K562 (cell line): Measurements from ENCODE around the gene SCPEP1. TPM values are rescaled to one million over a fixed set of nuclear protein-coding genes. Genes with fewer than 3 reads are reported as not detected.

Source experiments
- ATAC-seq: fragments of 200-7000 bp; cut with Tn5 transposase; 3 replicates; pipeline ENCODE4 v1.9.1; 2020; ENCODE audit warnings: moderate library complexity
- BruUV-seq: library from RNA; stranded (reverse); fragments of 400-500 nt; replicated peaks from 2 replicates; lab custom pipeline; 2021; lab: Mats Ljungman, UMichigan
- CTCF ChIA-PET: fragments of 300-600 bp; formaldehyde crosslinking; extraction: SDS; loops from one replicate; lab custom pipeline; 2021; ENCODE audit warnings: low intra/inter-chr PET ratio; lab: Yijun Ruan, JAX
- POLR2A ChIA-PET: fragments of 300-600, 350-650 bp; sonication (Branson Sonifier 250); formaldehyde crosslinking; extraction: SDS; loops from one replicate; lab custom pipeline; 2021; ENCODE audit warnings: antibody characterized with exemption, inconsistent platforms; lab: Yijun Ruan, JAX
- DNase-seq, 4 experiments: peaks; one replicate each; pipeline versions ENCODE4 v3.0.0 to v3.0.0-alpha.2; 2011 to 2018; ENCODE audit warnings: low spot score in 3 of 4, mixed read lengths in 3 of 4; ENCODE audit errors: extremely low read depth in 1 of 4
- FAIRE-seq: peaks from 2 replicates; lab custom pipeline; 2011; peaks lifted over from hg19 to GRCh38; lab: Jason Lieb, UNC
- H2AFZ ChIP-seq: 2 replicates; pipeline ENCODE4 v1.6.0; 2011; ENCODE audit warnings: low read depth, low read length, control low read depth, inconsistent platforms
- H3K27ac ChIP-seq: fragments of 200-600 bp; 3 replicates; pipeline ENCODE4 v1.8.0; 2011; ENCODE audit warnings: low read depth, mild to moderate bottlenecking, control low read depth, inconsistent platforms, low read length, moderate library complexity, mixed read lengths; ENCODE audit errors: extremely low read depth
- H3K27me3 ChIP-seq, 2 experiments: fragments of 300-600 bp in 1 of 2; 2 replicates in 1 of 2; 3 replicates in 1 of 2; pipeline versions ENCODE4 v1.6.0 to v1.8.0; 2011; ENCODE audit warnings: inconsistent platforms in 2 of 2, low read length in 2 of 2, mild to moderate bottlenecking in 1 of 2, mixed read lengths in 1 of 2, moderate library complexity in 1 of 2; ENCODE audit not compliant: control insufficient read depth in 2 of 2, insufficient read depth in 2 of 2
- H3K36me3 ChIP-seq: fragments of 300-600 bp; 3 replicates; pipeline ENCODE4 v1.8.0; 2011; ENCODE audit warnings: mild to moderate bottlenecking, low read length, inconsistent platforms; ENCODE audit not compliant: control insufficient read depth, insufficient read depth
- H3K4me1 ChIP-seq, 2 experiments: fragments of 200-600 bp in 1 of 2; replicated peaks in 1 of 2; 2 replicates in 1 of 2; 3 replicates in 1 of 2; pipeline versions ENCODE4 v1.5.1 to v1.8.0; 2011; ENCODE audit warnings: inconsistent platforms in 2 of 2, low read length in 2 of 2, mild to moderate bottlenecking in 1 of 2, mixed read lengths in 1 of 2, moderate library complexity in 1 of 2; ENCODE audit not compliant: control insufficient read depth in 2 of 2, insufficient read depth in 2 of 2
- H3K4me2 ChIP-seq: 2 replicates; pipeline ENCODE4 v1.6.1; 2011; ENCODE audit warnings: low read length, control low read depth, inconsistent platforms, mixed read lengths; ENCODE audit not compliant: insufficient read depth
- H3K4me3 ChIP-seq: fragments of 200-600 bp; sonication (generic), shearing (Covaris generic); 2 replicates; pipeline ENCODE4 v1.5.1; 2016; ENCODE audit warnings: control low read depth, inconsistent platforms
- H3K79me2 ChIP-seq: fragments of 200-600 bp; 3 replicates; pipeline ENCODE4 v1.8.0; 2011; ENCODE audit warnings: low read length, inconsistent platforms; ENCODE audit not compliant: control insufficient read depth, insufficient read depth
- H3K9ac ChIP-seq, 2 experiments: 2 replicates each; pipeline versions ENCODE4 v1.6.0 to v1.6.1; 2011; ENCODE audit warnings: low read depth in 2 of 2, low read length in 2 of 2, control low read depth in 1 of 2, inconsistent platforms in 1 of 2, mild to moderate bottlenecking in 1 of 2, mixed read lengths in 1 of 2; ENCODE audit not compliant: insufficient read depth in 1 of 2
- H3K9me1 ChIP-seq: one replicate; pipeline ENCODE4 v1.6.0; 2011; ENCODE audit warnings: inconsistent platforms, mild to moderate bottlenecking, low read length, moderate library complexity; ENCODE audit not compliant: control insufficient read depth, insufficient read depth
- H3K9me3 ChIP-seq: replicated peaks from 2 replicates; pipeline ENCODE4 v1.5.1; 2011; ENCODE audit warnings: low read depth, low read length, inconsistent platforms; ENCODE audit not compliant: control insufficient read depth, insufficient read depth
- H4K20me1 ChIP-seq: replicated peaks from 2 replicates; pipeline ENCODE4 v1.6.1; 2011; ENCODE audit warnings: low read length, inconsistent platforms, mixed read lengths; ENCODE audit not compliant: control insufficient read depth, insufficient read depth
- CBX3 ChIP-seq, 2 experiments: IDR thresholded peaks; 1 replicate in 1 of 2; 2 replicates in 1 of 2; pipeline ENCODE4 v1.6.1; 2012; ENCODE audit warnings: inconsistent platforms in 2 of 2, low read length in 2 of 2, borderline replicate concordance in 1 of 2, control low read depth in 1 of 2
- CHD1 ChIP-seq: fragments of 200-600 bp; sonication (generic); IDR thresholded peaks from one replicate; pipeline ENCODE4 v1.6.1; 2012; ENCODE audit warnings: mild to moderate bottlenecking, moderate library complexity, low read length, inconsistent platforms
- CREB3L1 ChIP-seq: fragments of 450-650 bp; IDR thresholded peaks from 2 replicates; pipeline ENCODE4 v1.6.1; 2014; ENCODE audit warnings: low read depth, mild to moderate bottlenecking, moderate library complexity, borderline replicate concordance
- NEUROD1 ChIP-seq: fragments of 150-350 bp; IDR thresholded peaks from 2 replicates; pipeline ENCODE4 v1.6.1; 2014; ENCODE audit warnings: borderline replicate concordance, low read length, low read depth; ENCODE audit not compliant: partially characterized antibody
- POLR2B ChIP-seq: fragments of 450-650 bp; IDR thresholded peaks from 2 replicates; pipeline ENCODE4 v1.6.1; 2018; ENCODE audit warnings: low read depth; ENCODE audit not compliant: partially characterized antibody
- SRSF1 ChIP-seq: fragments of 200-400 bp; formaldehyde crosslinking; IDR thresholded peaks from 2 replicates; pipeline ENCODE4 v1.6.1; 2017; ENCODE audit warnings: mild to moderate bottlenecking, low read depth, low read length, moderate library complexity
- SRSF7 ChIP-seq: fragments of 200-400 bp; formaldehyde crosslinking; optimal IDR thresholded peaks from 2 replicates; pipeline ENCODE3; 2017; ENCODE audit warnings: mild to moderate bottlenecking, low read depth, low read length
- TARDBP ChIP-seq: fragments of 450-650 bp; IDR thresholded peaks from 2 replicates; pipeline ENCODE4 v1.6.1; 2016
- ZBTB49 ChIP-seq: sonication (generic); formaldehyde crosslinking; IDR thresholded peaks from 2 replicates; pipeline ENCODE4 v1.8.0; 2022; ENCODE audit warnings: missing genetic modification reagents, mild to moderate bottlenecking, borderline replicate concordance
- WGBS: fragments of 100-300 bp; shearing (Covaris generic); methylation state at CpG from one replicate; pipeline ENCODE4 v1.1.6; 2016; ENCODE audit warnings: low coverage, mixed read lengths; ENCODE audit not compliant: insufficient coverage; ENCODE audit errors: missing lambda C conversion rate; 5-methylcytosine and 5-hydroxymethylcytosine counted together
- in situ Hi-C: fragments of 300-500 bp; cut with MboI; formaldehyde crosslinking; loops from 4 replicates; pipeline ENCODE4 v1.15.0; 2018; ENCODE audit warnings: inconsistent platforms, mixed read lengths
- intact Hi-C: fragments of 100-400 bp; cut with micrococcal nuclease; formaldehyde crosslinking; loops from 2 replicates; pipeline ENCODE4 v1.14.2; 2022
- polyA plus RNA-seq, 8 experiments: library from polyadenylated mRNA; depleted of rRNA in 4 of 8; stranded (reverse) in 5 of 8; unstranded in 3 of 8; fragments of >200 nt; fragmentation: Nextera tagmentation in 2 of 8; fragmentation: Illumina TruSeq in 1 of 8; extraction: Ambion mirVana in 2 of 8; extraction: Trizol in 1 of 8; gene quantifications; 2 replicates each; pipeline versions ENCODE4 v1.2.1 to v1.2.3, GENCODE V29; 2011 to 2014; ENCODE audit warnings: inconsistent platforms in 1 of 8, missing spikeins in 1 of 8
- total RNA-seq, 7 experiments: library from RNA; depleted of rRNA in 6 of 7; stranded (reverse); fragments of >200 nt in 6 of 7; fragmentation: Illumina TruSeq in 2 of 7; extraction: Trizol in 2 of 7; gene quantifications; 2 replicates each; pipeline versions ENCODE4 v1.2.1 to v1.2.3, GENCODE V29; 2011 to 2021; ENCODE audit warnings: low replicate concordance in 1 of 7

Gene SCPEP1
- total and polyA plus RNA-seq, 9 of the 15 experiments (the other 6 are each of a cell fraction or from before 2014, with no cell fraction given): 5.1 to 14.8 (median 7.2) TPM

- H3K79me2 ChIP-seq: no peaks in the 10 kb centered on the region
- DNase-seq: no peak
- ChIA-PET POLR2A (interaction anchor here (0.7 to 1.2 kb wide), 4 partner anchors 13 to 63 kb away, joined by 3 to 6 read pairs (median 3); no protein-coding TSS in a partner anchor), CTCF (no interaction called here)
- peaks cover 6 to 20% of the 10 kb centered on the region in 2 experiments; a peak in 3 of 5 replicates for H3K4me1 ChIP-seq
- H3K9ac ChIP-seq: no peak overlapping the region
- peak overlapping the region; percentile 63 for H2AFZ ChIP-seq
- H3K4me2 ChIP-seq: no peak overlapping the region
- no peaks in the 10 kb centered on the region for H3K9me1 ChIP-seq
- no peak for ATAC-seq
- 20% methylated on average over 4 of the region's 4 CpGs for WGBS
- intact Hi-C loops: no loop called here
- H3K9me3 ChIP-seq: no peaks in the 10 kb centered on the region
- in situ Hi-C loops: no loop called here
- no TSS peak for BruUV-seq
- TF ChIP-seq NEUROD1 (no peak), CHD1 (no peak), SRSF1 (no peak), POLR2B (no peak), CBX3 (IDR thresholded peaks at IDR 0.05; ENCODE audit: borderline replicate concordance in 1 of 2, low read length in 2 of 2) (no peak), ZBTB49 (no peak), SRSF7 (no peak), CREB3L1 (no peak), TARDBP (no peak)
- no peak overlapping the region for H3K27ac ChIP-seq
- no peaks in the 10 kb centered on the region for H3K36me3 ChIP-seq
- no peak for FAIRE-seq
- H4K20me1 ChIP-seq: no peaks in the 10 kb centered on the region
- no peaks in the 10 kb centered on the region for H3K27me3 ChIP-seq
- H3K4me3 ChIP-seq: no peak overlapping the region
Observed at GRCh38 chr17:57021226-57021940, 43.5 kb downstream of the SCPEP1 start.
